Measurements from ENCODE around the gene ACSBG1.

The ACSBG1 gene

DNA sequence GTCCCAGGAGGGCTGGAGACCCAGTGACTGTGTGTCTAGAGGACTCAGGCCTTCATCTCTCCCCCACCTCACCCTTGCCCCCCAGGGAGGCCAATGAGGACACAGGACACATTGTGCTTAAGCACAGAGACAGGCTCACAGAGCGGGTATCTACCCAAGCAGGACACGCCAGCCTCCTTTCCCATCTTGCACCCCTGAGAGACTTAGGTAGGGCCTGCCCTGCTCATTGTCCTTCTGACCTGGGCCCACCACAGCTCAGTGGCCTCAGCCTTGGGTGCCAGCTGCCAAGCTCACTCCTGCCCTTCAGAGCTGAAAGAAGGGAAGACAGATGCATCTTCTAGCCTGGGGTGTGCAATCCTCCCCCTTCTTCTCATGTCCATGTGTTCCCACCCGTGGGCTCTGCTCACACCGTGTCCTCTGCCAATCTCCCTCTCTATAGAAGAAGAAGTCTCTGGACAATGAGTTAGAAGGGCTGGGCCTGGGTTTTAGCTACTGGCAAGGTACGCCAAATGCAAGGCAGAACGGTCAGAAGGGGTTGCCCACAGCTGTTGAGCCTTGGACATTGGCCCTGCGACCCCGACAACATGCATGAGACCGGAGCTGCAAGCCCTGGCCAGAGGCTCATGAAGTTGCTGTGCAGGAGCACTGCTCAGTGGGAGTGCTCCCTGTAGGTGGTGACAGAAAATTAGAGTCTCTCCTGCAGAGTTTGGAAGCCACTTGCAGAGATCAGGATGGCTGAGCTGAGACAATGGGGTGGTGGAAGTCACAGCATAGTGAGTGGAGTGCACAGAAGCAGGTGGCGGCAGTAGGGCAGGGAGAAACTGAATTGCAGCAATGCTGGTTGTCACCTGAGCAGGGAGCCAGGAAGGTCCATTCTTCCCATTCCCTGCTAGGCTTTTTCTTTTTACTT lies 32.8 kb downstream of the ACSBG1 start:
- Histone ChIP-seq H3K4me3 (ENCODE audit: extremely low read depth, insufficient read depth, low read length, poor library complexity, severe bottlenecking) (no peak overlapping the region), H3K36me3 (ENCODE audit: control insufficient read depth, insufficient read depth, low read length) (no peaks in the 10 kb centered on the region), H3K27ac (ENCODE audit: low read depth, low read length, severe bottlenecking) (no peak overlapping the region), H3K4me1 (ENCODE audit: control insufficient read depth, insufficient read depth, low read length, poor library complexity, severe bottlenecking) (peaks cover 21% of the 10 kb centered on the region), H3K9me3 (ENCODE audit: control insufficient read depth, low read length) (no peaks in the 10 kb centered on the region)
- 85 to 86% methylated on average over 7 to 9 of the region's 10 CpGs for WGBS, 2 experiments (ENCODE audit: insufficient coverage in 2 of 2)

DNA sequence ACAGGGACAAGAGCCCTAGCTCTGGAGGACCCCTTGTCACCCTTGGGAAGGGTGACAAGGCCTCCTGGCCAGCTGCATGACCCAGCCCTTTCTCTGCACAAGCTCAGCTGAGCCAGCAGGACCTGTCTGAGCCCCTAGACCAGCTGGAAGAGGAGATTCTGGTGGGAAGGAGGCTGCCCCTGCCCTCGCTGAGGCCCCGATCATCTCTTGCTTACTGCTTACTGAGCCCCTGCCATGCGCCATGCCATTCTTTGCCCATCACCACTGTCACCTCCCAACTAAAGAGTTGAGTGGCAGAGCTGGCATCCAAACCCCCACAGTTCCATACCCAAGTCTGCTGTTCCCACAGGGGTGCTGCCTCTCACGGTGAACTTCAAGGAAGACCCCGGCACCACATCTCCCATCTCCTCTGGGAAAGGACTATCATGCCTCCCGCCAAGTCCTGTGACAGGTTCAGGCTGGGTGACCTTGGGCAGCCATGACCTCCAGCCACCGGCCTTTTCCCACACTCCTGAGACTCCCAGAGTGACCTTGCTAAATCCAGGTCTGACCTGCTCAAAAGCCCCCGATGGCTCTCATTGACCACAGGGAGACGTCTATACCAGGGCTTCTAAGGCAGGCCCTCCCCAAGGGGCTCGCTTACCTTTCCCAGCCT lies 34.0 kb downstream of the ACSBG1 start:
- 92 to 94% methylated on average over 10 of the region's 10 CpGs for WGBS, 2 experiments (ENCODE audit: insufficient coverage in 2 of 2)

DNA sequence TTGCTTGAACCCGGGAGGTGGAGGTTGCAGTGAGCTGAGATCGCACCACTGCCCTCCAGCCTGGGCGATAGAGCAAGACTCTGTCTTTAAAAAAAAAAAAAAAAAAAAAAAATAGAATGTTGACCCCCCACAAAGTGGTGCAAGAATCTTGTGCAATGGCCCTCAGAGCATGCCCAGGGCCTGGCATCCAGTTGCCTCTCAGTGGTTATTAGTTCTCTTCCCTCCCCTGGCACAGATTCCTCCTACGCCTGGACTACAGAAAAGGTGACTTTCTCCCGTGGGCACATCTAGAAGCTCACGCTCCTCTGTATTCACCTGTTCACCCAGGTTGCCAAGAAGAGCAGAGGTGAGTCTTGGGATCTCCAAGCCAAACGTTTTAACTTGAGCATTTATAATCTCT lies 36.7 kb downstream of the ACSBG1 start:
- no peak overlapping the region for H3K4me3 ChIP-seq (ENCODE audit: extremely low read depth, insufficient read depth, low read length, poor library complexity, severe bottlenecking)
- no peaks in the 10 kb centered on the region for H3K36me3 ChIP-seq (ENCODE audit: control insufficient read depth, insufficient read depth, low read length)
- no peaks in the 10 kb centered on the region for H3K9me3 ChIP-seq (ENCODE audit: control insufficient read depth, low read length)
- H3K27ac ChIP-seq (ENCODE audit: low read depth, low read length, severe bottlenecking) = no peak overlapping the region
- 86 to 87% methylated on average over 3 to 5 of the region's 7 CpGs for WGBS, 2 experiments (ENCODE audit: insufficient coverage in 2 of 2)
- no peaks in the 10 kb centered on the region for H3K4me1 ChIP-seq (ENCODE audit: control insufficient read depth, insufficient read depth, low read length, poor library complexity, severe bottlenecking)

More for the DNA sequence above, 34.0 kb downstream of the ACSBG1 start:
- Histone ChIP-seq H3K27ac (ENCODE audit: low read depth, low read length, severe bottlenecking) (no peak overlapping the region), H3K4me1 (ENCODE audit: control insufficient read depth, insufficient read depth, low read length, poor library complexity, severe bottlenecking) (peaks cover 15% of the 10 kb centered on the region), H3K36me3 (ENCODE audit: control insufficient read depth, insufficient read depth, low read length) (no peaks in the 10 kb centered on the region), H3K9me3 (ENCODE audit: control insufficient read depth, low read length) (no peaks in the 10 kb centered on the region), H3K4me3 (ENCODE audit: extremely low read depth, insufficient read depth, low read length, poor library complexity, severe bottlenecking) (no peak overlapping the region)

DNA sequence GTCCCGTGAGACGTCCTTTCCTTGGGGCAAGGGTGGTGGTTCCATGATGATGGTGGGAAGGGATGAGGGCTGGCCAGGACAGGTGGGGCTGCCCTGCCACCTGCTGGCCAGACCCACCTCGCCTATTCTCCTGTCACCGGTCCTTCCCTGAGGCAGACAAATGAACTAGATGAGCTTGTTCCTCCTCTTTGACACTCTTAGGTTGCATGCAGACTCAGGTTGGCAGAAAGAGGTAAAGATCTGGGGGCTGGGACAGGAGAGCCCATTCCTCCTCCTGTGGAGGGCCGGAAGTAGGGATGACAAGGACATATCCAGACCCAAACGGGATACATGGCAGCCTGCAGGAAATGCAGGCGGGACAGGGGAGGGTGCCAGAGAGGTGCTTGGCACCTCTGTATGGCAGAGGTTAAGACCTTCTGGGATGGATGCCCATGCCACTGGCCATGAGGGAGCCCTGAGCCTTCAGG lies 38.6 kb downstream of the ACSBG1 start:
- 56 to 66% methylated on average over 3 of the region's 7 CpGs for WGBS, 2 experiments (ENCODE audit: insufficient coverage in 2 of 2)
- Histone ChIP-seq H3K9me3 (ENCODE audit: control insufficient read depth, low read length) (no peaks in the 10 kb centered on the region), H3K4me1 (ENCODE audit: control insufficient read depth, insufficient read depth, low read length, poor library complexity, severe bottlenecking) (no peaks in the 10 kb centered on the region), H3K4me3 (ENCODE audit: extremely low read depth, insufficient read depth, low read length, poor library complexity, severe bottlenecking) (no peak overlapping the region), H3K27ac (ENCODE audit: low read depth, low read length, severe bottlenecking) (no peak overlapping the region), H3K36me3 (ENCODE audit: control insufficient read depth, insufficient read depth, low read length) (no peaks in the 10 kb centered on the region)

DNA sequence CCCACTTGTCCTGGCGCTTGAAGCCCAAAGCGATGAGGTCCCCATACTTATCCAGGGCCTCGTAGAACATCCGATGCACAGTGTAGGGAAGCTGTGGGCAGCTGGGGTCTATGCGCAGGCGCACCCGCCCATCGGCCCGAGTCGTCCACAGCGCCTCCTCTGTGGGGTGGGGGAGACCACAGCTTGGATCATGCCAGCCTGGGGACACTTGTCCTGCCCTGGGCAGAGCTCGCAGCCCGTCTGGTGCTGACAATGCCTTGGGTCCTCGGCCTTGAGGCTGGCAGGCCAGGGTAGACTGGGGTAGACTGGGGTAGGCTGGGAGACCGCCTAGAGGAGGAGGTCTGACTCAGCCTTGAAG lies 39.8 kb downstream of the ACSBG1 start:
- H3K4me1 ChIP-seq (ENCODE audit: control insufficient read depth, insufficient read depth, low read length, poor library complexity, severe bottlenecking) = no peaks in the 10 kb centered on the region

DNA sequence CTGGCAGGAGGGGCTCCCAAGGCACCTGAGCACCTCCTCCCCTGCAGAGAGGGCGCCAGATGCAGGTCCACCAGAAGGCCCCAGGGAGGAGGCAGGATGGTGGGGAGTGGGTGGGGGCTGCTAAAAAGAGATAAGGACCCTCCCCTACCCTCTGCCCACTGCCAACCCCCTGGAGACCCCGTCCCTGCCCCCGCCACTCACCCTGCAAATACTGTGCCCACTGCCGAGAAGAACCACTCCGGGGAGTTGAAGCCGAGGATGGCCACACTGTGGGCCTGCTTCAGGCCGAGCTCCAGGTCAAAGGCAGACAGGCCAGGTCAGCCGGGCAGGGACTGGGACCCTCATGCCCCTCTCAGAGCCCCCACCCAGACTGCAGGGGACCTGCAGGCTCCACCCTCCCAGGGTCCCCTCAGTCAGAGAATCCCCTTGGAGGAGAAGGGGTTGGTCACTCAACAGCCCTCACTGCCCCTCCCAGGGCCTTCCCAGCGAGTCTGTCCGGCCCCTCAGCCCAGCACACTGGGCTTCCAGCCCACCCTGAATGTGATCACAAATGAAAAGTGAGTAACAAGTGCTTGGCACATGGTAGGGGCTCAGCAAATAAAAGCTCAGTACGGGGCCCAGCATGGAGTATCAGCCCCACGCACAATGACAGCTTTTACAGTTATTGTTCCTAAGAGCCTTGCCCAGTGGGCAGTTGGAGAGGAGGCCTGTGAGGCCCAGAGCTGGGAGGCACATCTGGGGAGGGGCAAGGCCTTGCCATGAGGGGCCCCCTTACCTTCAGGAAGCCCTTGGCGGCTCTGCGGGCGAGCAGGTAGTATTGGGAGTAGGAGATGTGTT lies 40.4 kb downstream of the ACSBG1 start:
- WGBS, 2 experiments (ENCODE audit: insufficient coverage in 2 of 2) = 83 to 88% methylated on average over 7 to 9 of the region's 15 CpGs

More for the DNA sequence above, 39.8 kb downstream of the ACSBG1 start:
- Histone ChIP-seq H3K27ac (ENCODE audit: low read depth, low read length, severe bottlenecking) (no peak overlapping the region), H3K36me3 (ENCODE audit: control insufficient read depth, insufficient read depth, low read length) (no peaks in the 10 kb centered on the region), H3K4me3 (ENCODE audit: extremely low read depth, insufficient read depth, low read length, poor library complexity, severe bottlenecking) (no peak overlapping the region), H3K9me3 (ENCODE audit: control insufficient read depth, low read length) (no peaks in the 10 kb centered on the region)
- WGBS, 2 experiments (ENCODE audit: insufficient coverage in 2 of 2) = 90 to 94% methylated on average over 11 to 13 of the region's 15 CpGs

DNA sequence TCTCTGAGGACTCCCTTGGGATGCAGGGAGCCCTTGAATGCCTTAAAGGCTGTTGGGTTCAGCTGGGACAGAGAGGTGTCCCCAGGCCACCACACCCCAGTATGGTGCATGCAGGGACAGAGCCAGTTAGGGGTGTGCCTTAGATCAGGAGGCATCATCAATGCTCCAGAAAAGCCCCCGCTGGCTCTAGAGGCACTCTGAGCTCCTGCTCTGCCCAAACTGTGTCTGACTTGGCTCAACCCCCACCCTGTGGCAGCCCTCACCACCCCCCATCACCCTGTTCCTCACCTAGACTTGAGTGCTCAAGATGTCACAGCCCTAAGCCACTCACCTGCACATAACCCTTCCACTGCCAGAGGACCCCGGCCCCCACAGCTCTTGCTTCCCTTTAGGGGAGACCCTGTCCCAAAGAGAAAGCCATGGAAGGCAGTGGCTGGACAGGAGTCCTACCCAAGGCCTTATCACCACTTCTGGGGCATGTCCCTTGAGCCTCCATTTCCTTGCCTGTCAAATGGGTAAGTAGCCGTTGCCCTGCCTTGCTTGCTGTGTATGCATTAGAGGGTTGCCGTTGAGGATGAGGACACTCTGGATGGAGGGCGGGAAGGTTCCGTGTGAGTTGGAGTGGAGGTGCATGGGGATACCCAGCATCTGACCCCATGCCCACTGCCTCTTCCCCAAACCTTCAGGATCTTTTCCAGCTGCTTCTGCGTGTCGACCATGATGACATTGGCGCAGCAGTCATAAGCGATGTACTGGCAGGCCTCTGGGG lies 41.4 kb downstream of the ACSBG1 start:
- H3K4me1 ChIP-seq (ENCODE audit: control insufficient read depth, insufficient read depth, low read length, poor library complexity, severe bottlenecking) = no peaks in the 10 kb centered on the region
- no peak overlapping the region for H3K4me3 ChIP-seq (ENCODE audit: extremely low read depth, insufficient read depth, low read length, poor library complexity, severe bottlenecking)
- H3K36me3 ChIP-seq (ENCODE audit: control insufficient read depth, insufficient read depth, low read length) = no peaks in the 10 kb centered on the region
- no peaks in the 10 kb centered on the region for H3K9me3 ChIP-seq (ENCODE audit: control insufficient read depth, low read length)
- H3K27ac ChIP-seq (ENCODE audit: low read depth, low read length, severe bottlenecking) = no peak overlapping the region
- WGBS, 2 experiments (ENCODE audit: insufficient coverage in 2 of 2) = 92 to 98% methylated on average over 5 to 6 of the region's 10 CpGs

More for the DNA sequence above, 40.4 kb downstream of the ACSBG1 start:
- Histone ChIP-seq H3K27ac (ENCODE audit: low read depth, low read length, severe bottlenecking) (no peak overlapping the region), H3K4me1 (ENCODE audit: control insufficient read depth, insufficient read depth, low read length, poor library complexity, severe bottlenecking) (no peaks in the 10 kb centered on the region), H3K36me3 (ENCODE audit: control insufficient read depth, insufficient read depth, low read length) (no peaks in the 10 kb centered on the region), H3K4me3 (ENCODE audit: extremely low read depth, insufficient read depth, low read length, poor library complexity, severe bottlenecking) (no peak overlapping the region), H3K9me3 (ENCODE audit: control insufficient read depth, low read length) (no peaks in the 10 kb centered on the region)

DNA sequence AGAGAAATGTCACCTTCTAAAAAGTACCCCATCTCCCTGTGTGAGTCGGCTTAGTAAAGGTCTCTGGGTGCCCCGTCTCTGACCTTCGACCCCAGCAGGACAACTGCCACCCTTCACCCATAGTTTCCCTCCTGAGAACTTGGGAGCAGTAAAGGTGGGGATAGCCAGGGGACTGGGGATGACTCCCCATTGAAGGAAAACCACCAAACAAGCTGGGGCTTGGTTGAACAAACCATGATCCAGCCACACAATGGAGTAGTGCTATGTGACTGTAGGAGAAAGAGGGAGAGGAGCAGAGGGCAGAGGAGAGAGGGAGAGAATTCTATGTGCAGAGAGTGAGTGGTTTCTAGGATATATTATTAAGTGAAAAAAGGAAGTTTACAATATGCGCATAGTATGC lies 51.5 kb downstream of the ACSBG1 start:
- Histone ChIP-seq H3K4me3 (ENCODE audit: extremely low read depth, insufficient read depth, low read length, poor library complexity, severe bottlenecking) (no peak overlapping the region), H3K9me3 (ENCODE audit: control insufficient read depth, low read length) (no peaks in the 10 kb centered on the region), H3K27ac (ENCODE audit: low read depth, low read length, severe bottlenecking) (no peak overlapping the region), H3K4me1 (ENCODE audit: control insufficient read depth, insufficient read depth, low read length, poor library complexity, severe bottlenecking) (no peaks in the 10 kb centered on the region), H3K36me3 (ENCODE audit: control insufficient read depth, insufficient read depth, low read length) (no peaks in the 10 kb centered on the region)
- WGBS, 2 experiments (ENCODE audit: insufficient coverage in 2 of 2) = no CpG with 5 or more reads among the region's 4 CpGs

DNA sequence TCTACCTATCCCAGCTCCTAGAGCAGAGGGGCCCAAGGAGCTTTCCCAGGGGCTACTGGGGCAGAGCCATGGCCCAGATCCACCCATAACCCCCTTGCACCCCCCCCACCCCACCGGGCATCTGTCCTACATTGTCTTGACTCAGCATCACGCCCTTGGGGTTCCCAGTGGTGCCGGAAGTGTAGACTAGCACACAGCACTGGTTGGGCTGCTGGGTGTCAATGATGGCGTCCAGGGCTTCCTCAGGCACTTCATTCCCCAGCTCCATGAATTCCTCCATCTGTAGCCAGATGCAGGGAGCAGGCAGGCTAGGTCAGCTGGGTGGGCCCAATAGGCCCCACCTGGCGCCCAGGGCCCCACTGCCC lies 52.0 kb downstream of the ACSBG1 start:
- Histone ChIP-seq H3K27ac (ENCODE audit: low read depth, low read length, severe bottlenecking) (no peak overlapping the region), H3K4me3 (ENCODE audit: extremely low read depth, insufficient read depth, low read length, poor library complexity, severe bottlenecking) (no peak overlapping the region), H3K36me3 (ENCODE audit: control insufficient read depth, insufficient read depth, low read length) (no peaks in the 10 kb centered on the region), H3K4me1 (ENCODE audit: control insufficient read depth, insufficient read depth, low read length, poor library complexity, severe bottlenecking) (no peaks in the 10 kb centered on the region), H3K9me3 (ENCODE audit: control insufficient read depth, low read length) (no peaks in the 10 kb centered on the region)
- 91 to 100% methylated on average over 3 to 4 of the region's 5 CpGs for WGBS, 2 experiments (ENCODE audit: insufficient coverage in 2 of 2)

DNA sequence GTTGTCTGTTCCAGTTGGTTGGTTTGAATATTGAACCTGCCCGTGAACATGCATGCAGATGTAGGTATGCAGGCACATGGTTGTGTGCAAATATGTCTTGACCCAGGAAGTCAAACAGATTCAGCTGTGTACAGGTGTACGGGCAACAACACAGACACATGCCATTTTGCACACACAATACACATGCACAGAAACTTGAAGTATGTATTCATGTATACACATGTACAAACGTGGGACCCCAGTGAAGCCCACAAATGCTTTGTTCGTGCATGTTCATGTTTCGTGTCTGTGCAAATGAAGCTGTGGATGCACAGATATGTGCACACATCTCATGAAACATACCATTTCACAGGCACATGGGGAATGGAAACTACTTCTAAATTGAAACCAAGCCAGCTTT lies 54.5 kb downstream of the ACSBG1 start:
- Histone ChIP-seq H3K4me1 (ENCODE audit: control insufficient read depth, insufficient read depth, low read length, poor library complexity, severe bottlenecking) (no peaks in the 10 kb centered on the region), H3K27ac (ENCODE audit: low read depth, low read length, severe bottlenecking) (no peak overlapping the region), H3K4me3 (ENCODE audit: extremely low read depth, insufficient read depth, low read length, poor library complexity, severe bottlenecking) (no peak overlapping the region), H3K36me3 (ENCODE audit: control insufficient read depth, insufficient read depth, low read length) (no peaks in the 10 kb centered on the region), H3K9me3 (ENCODE audit: control insufficient read depth, low read length) (no peaks in the 10 kb centered on the region)
- 96 to 100% methylated on average over 3 of the region's 5 CpGs for WGBS, 2 experiments (ENCODE audit: insufficient coverage in 2 of 2)

Data from mesodermal cell (in vitro differentiated cells).